IPS-20b (cell line): ENCODE data around the gene PLEKHM3.
"Not testable (repeated sequence)": the region's sequence is repeated elsewhere in the genome, so short reads cannot be mapped to it uniquely, and the experiment has no call there.

Experiments
- H3K27ac ChIP-seq: one replicate; pipeline ENCODE4 v1.5.1; 2013; ENCODE audit warnings: low read length
- H3K27me3 ChIP-seq: 2 replicates; pipeline ENCODE4 v1.6.1; 2013; ENCODE audit warnings: mild to moderate bottlenecking, low read length, inconsistent platforms; ENCODE audit not compliant: insufficient read depth
- H3K36me3 ChIP-seq: 2 replicates; pipeline ENCODE4 v1.6.1; 2013; ENCODE audit warnings: low read depth, mild to moderate bottlenecking, inconsistent platforms, low read length, moderate library complexity; ENCODE audit not compliant: insufficient read depth
- H3K4me1 ChIP-seq: 2 replicates; pipeline ENCODE4 v1.6.1; 2013; ENCODE audit warnings: mild to moderate bottlenecking, control low read depth, inconsistent platforms, low read length, moderate library complexity; ENCODE audit not compliant: insufficient read depth
- H3K4me3 ChIP-seq: 2 replicates; pipeline ENCODE4 v1.5.1; 2013; ENCODE audit warnings: mild to moderate bottlenecking, low read length, inconsistent platforms
- H3K9ac ChIP-seq: 2 replicates; pipeline ENCODE4 v1.6.1; 2013; ENCODE audit warnings: low read depth, mild to moderate bottlenecking, inconsistent platforms, low read length, moderate library complexity
- H3K9me3 ChIP-seq: 2 replicates; pipeline ENCODE4 v1.6.1; 2013; ENCODE audit warnings: mild to moderate bottlenecking, low read depth, low read length, inconsistent platforms; ENCODE audit not compliant: insufficient read depth

Gene PLEKHM3

GRCh38 chr2:207823865-207824264 is 201.5 kb downstream of the PLEKHM3 start:
- no peaks in the 10 kb centered on the region for H3K36me3 ChIP-seq
- H3K9me3 ChIP-seq: no peaks in the 10 kb centered on the region
- peaks cover 3% of the 10 kb centered on the region; the same call in 1 of the 2 replicates for H3K4me1 ChIP-seq
- no peak overlapping the region for H3K9ac ChIP-seq
- H3K27me3 ChIP-seq: no peaks in the 10 kb centered on the region
- H3K4me3 ChIP-seq: no peak overlapping the region
- no peak overlapping the region for H3K27ac ChIP-seq

- no peak overlapping the region for H3K27ac ChIP-seq
- H3K4me1 ChIP-seq: no peaks in the 10 kb centered on the region
- no peaks in the 10 kb centered on the region for H3K27me3 ChIP-seq
- H3K36me3 ChIP-seq: no peaks in the 10 kb centered on the region
- no peaks in the 10 kb centered on the region for H3K9me3 ChIP-seq
- no peak overlapping the region for H3K4me3 ChIP-seq
- no peak overlapping the region for H3K9ac ChIP-seq
These were observed 205.2 kb downstream of the PLEKHM3 start for GRCh38 chr2:207819839-207820784.

- Histone ChIP-seq H3K9me3 (no peaks in the 10 kb centered on the region), H3K4me1 (no peaks in the 10 kb centered on the region; the same call in 1 of the 2 replicates), H3K27ac (no peak overlapping the region), H3K27me3 (no peaks in the 10 kb centered on the region), H3K4me3 (no peak overlapping the region), H3K9ac (no peak overlapping the region), H3K36me3 (no peaks in the 10 kb centered on the region)
These were observed 206.1 kb downstream of the PLEKHM3 start for GRCh38 chr2:207819021-207819797.

- Histone ChIP-seq H3K4me1 (peaks cover 20% of the 10 kb centered on the region), H3K9me3 (no peaks in the 10 kb centered on the region), H3K36me3 (no peaks in the 10 kb centered on the region), H3K27ac (no peak overlapping the region), H3K4me3 (no peak overlapping the region), H3K27me3 (no peaks in the 10 kb centered on the region), H3K9ac (no peak overlapping the region)
These were observed 208.8 kb downstream of the PLEKHM3 start for GRCh38 chr2:207816546-207816945.

GRCh38 chr2:207815254-207815653 is 210.1 kb downstream of the PLEKHM3 start:
- no peak overlapping the region for H3K27ac ChIP-seq
- H3K27me3 ChIP-seq: no peaks in the 10 kb centered on the region
- no peaks in the 10 kb centered on the region for H3K36me3 ChIP-seq
- H3K9ac ChIP-seq: no peak overlapping the region
- H3K4me3 ChIP-seq: no peak overlapping the region
- peaks cover 32% of the 10 kb centered on the region for H3K4me1 ChIP-seq
- H3K9me3 ChIP-seq: no peaks in the 10 kb centered on the region

- H3K27me3 ChIP-seq: no peaks in the 10 kb centered on the region
- H3K4me3 ChIP-seq: peak overlapping the region; percentile 10; the same call in 1 of the 2 replicates
- no peaks in the 10 kb centered on the region for H3K9me3 ChIP-seq
- H3K36me3 ChIP-seq: no peaks in the 10 kb centered on the region
- peaks cover 36% of the 10 kb centered on the region for H3K4me1 ChIP-seq
- H3K27ac ChIP-seq: peak overlapping the region; percentile 60
- H3K9ac ChIP-seq: peak overlapping the region; percentile 66; the same call in 1 of the 2 replicates
These were observed 211.4 kb downstream of the PLEKHM3 start for GRCh38 chr2:207813942-207814341.

GRCh38 chr2:207813221-207813916 is 212.0 kb downstream of the PLEKHM3 start:
- peak overlapping the region; percentile 60 for H3K27ac ChIP-seq
- H3K4me3 ChIP-seq: peak overlapping the region; percentile 10; the same call in 1 of the 2 replicates
- H3K4me1 ChIP-seq: peaks cover 40% of the 10 kb centered on the region
- no peaks in the 10 kb centered on the region for H3K36me3 ChIP-seq
- H3K9me3 ChIP-seq: no peaks in the 10 kb centered on the region
- H3K9ac ChIP-seq: peak overlapping the region; percentile 66; the same call in 1 of the 2 replicates
- H3K27me3 ChIP-seq: no peaks in the 10 kb centered on the region

- Histone ChIP-seq H3K4me1 (peaks cover 42% of the 10 kb centered on the region), H3K27ac (peak overlapping the region; percentile 18), H3K36me3 (no peaks in the 10 kb centered on the region), H3K9me3 (no peaks in the 10 kb centered on the region), H3K27me3 (no peaks in the 10 kb centered on the region), H3K4me3 (no peak overlapping the region), H3K9ac (peak overlapping the region; percentile 57; the same call in 1 of the 2 replicates)
These were observed 212.6 kb downstream of the PLEKHM3 start for GRCh38 chr2:207812726-207813080.

GRCh38 chr2:207812058-207812725 is 213.1 kb downstream of the PLEKHM3 start:
- Histone ChIP-seq H3K4me1 (peaks cover 42% of the 10 kb centered on the region), H3K27ac (peak overlapping the region; percentile 18), H3K9ac (peak overlapping the region; percentile 57; the same call in 1 of the 2 replicates), H3K9me3 (no peaks in the 10 kb centered on the region), H3K36me3 (no peaks in the 10 kb centered on the region), H3K4me3 (no peak overlapping the region), H3K27me3 (no peaks in the 10 kb centered on the region)

- H3K4me1 ChIP-seq: peaks cover 42% of the 10 kb centered on the region
- not testable (repeated sequence) for H3K27me3 ChIP-seq, H3K27ac ChIP-seq, H3K36me3 ChIP-seq, H3K9me3 ChIP-seq, H3K4me3 ChIP-seq, H3K9ac ChIP-seq
These were observed 213.7 kb downstream of the PLEKHM3 start for GRCh38 chr2:207811658-207812057.
